HG03378 (cell line): ENCODE data around the gene ARMCX2.
"Not testable (repeated sequence)": the region's sequence is repeated elsewhere in the genome, so short reads cannot be mapped to it uniquely, and the experiment has no call there.

ENCODE experiments used
- ATAC-seq: cut with Tn5 transposase; IDR thresholded peaks from one replicate; pipeline ENCODE4 v1.9.1; 2021; ENCODE audit warnings: mild to moderate bottlenecking, moderate library complexity; ENCODE audit not compliant: unreplicated experiment

ARMCX2 gene

DNA sequence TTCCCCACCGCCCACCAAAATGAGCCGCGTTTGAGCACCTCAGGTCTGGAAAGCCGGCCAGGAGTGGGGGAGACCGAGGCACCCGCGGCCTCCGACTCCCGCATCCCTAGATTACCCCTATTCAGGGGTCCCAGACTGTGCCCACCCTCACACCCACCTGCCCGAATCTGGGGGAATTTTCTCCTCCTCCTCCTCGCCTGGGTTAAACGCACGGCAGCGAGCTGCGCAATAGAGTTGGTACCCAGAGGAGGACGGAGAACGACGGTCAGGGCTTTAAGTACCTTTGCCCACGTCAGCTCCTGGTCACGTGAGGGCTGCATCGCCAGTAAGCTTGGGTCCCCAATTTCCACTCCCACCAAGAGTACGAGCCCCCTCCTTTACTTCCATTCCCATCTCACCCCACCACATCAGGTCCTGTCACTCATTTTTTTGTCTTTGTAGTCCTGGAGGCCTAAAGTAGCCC is at the start of gene ARMCX2:
Gene ARMCX2, minus strand, starts transcription at position 250 of the 463 bp plus-strand sequence. CDS start 2,262 bp downstream, outside the sequence.
- ATAC-seq, result no peak

DNA sequence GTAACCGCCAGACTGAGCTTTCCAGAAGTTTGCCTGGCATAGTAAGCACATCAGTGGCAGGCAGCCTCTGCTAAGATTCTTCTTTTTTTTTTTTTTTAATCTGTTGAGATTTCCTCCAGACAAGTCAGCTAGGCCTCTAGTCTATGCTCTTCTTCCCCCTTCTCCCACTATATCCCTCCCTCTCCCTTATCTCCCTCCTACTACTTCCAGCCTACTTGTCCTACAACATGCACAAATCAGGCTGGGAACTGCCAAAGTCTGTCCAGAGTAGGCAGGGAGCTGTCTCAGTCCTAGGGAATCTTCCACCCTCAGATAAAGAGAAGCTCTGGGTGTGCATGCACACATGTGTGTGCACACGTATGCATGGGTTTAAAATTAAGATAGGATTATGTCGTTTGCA is 49.7 kb upstream of the ARMCX2 start:
- no peak for ATAC-seq

DNA sequence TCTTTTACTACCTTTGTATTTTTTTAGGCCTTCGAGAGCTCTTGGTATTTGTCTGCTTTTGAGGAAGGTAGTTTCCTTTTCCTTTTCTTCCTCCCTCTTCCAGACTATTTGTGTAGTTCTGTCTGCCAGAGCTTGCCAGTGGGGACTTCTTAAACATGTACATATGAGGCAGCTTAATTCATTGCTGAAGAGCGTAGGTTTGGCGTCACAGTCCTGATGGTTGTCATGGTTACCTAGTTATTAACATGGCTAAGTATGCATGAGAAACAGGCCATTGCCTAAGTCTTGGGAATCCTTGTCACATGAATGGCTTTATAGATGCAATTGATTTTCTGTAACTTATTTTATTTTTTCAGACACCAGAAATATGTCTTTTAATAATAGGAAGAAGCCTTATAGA is 48.5 kb upstream of the ARMCX2 start:
- ATAC-seq, result no peak

DNA sequence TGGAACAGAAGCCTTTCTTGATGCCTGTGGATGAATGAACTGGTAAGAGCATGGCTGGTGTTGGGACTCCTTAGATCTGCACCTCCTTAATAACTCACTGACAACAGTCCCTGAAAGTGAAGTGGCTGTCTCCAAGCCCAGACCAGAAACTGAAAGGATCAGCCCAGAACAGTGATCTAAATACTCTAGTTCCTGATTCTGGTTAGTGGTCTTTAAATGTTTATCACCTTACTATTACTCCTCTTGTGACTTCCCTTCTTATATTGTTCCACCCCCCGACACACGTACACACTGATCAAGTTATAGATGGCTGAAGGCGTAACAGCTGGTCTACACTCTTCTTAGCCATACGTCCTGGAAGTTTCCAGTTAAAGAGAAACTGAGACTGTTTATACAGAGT is 33.8 kb upstream of the ARMCX2 start:
- peak; percentile 56 for ATAC-seq

DNA sequence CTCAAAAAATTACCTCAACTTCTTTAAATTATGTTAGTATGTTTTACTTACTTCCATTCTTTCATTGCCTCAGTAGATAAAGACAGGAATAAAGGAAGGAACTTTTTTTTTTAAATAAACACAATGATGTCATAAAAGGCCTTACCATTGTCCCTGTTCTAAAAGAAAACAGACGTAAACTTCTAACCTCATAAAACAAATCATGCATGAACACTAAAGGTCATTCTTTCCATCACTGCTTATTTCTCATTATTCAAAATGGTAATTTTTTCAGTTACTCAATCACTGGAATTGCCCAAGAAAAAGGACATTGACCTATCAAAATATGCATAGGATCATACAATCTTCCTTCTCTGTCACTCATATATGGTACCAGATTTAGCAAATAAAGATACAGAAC is 32.2 kb upstream of the ARMCX2 start:
- no peak for ATAC-seq

DNA sequence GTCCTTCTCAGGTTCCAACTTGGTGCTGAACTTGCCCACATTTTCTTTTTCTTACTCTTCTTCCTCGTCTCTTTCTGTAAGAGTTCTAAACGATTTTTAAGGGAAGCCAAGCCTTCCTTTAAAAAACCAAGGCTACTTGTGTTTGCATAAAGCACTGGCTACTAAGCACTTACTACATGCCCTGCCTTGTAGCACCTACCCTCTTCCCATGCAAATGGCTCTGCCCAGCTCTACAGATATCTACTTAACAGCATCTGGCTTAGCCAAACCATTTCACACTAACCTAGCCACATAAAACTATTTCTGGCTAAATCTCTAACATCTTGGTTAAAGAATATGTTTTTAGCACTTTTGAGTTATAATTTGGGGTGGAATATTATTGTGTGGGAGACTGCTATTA is 26.9 kb upstream of the ARMCX2 start:
- ATAC-seq, result no peak

DNA sequence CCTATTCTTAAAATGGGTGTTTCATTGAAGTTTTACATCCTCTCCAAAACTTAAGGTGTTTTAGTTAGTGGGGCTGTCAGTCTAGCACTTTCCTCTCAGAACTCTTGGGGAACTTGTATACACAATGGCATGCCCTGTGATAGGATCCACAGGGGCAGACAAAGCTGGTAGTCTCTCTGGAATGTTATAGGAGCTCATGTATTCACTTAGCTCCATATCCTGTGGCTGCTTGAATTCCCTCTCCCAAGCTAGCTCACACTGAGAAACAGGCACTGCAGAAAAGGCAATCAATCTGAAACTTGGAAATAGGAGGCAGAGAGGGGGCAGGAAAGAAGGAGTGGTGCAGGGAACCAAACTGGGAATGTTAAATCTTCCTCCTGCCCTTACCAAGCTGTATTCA is 26.3 kb upstream of the ARMCX2 start:
- no peak for ATAC-seq

DNA sequence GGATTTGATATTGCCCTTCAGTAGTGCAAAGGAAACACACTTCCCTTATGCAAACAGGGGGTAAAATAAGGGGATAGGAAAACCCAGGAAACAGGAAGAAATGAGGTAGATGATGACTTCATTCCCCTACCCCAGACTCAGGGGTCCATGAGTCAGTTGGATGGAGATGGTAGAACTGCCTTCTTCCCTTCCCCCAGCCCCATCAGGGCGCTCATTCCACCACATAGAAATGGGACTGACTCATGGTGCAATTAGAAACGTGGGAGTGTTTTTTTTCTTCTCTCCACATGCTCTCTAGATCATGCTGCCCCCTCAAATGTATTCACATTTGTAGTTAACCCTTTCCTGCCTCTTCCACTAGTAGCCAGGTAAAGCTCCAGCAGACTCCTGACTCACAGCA is 23.1 kb upstream of the ARMCX2 start:
- no peak for ATAC-seq

DNA sequence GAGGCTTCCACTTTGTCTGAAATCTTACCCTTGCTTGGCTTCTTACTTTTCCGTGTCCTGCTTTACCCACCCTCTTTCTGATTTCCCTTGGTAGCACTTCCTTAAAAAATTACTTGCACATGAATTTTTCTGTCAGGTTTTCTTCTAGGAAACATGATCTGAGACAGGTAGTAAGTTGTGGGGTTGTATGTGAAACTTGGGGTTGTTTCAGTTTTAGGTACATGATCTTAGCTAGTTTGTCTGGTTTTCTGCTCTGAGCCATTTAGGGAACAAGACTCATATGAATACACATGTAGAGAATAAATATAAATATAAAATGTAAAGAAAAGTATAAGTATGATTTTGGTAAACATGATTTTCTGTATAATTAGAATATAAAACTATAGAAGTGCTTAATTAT is 17.4 kb upstream of the ARMCX2 start:
- no peak for ATAC-seq

DNA sequence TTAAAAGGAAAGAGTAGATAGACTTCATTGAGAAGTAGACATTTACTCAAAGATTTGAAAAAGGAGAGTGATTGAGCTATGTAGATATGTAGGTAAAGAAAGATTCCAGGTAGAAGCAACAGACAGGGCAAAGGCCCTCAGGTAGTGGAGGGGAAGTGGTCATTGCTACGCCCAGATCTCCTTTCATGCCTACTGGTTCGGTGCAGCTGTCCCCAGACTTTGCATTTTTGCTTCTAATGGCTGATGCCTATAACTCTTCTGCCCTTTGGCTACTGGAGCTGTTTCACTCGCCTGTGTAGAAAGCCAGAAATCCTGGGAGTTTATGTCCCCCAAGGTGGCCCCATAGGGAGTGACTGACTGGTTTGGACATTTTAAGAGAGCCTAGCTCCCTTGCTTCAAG is 16.9 kb upstream of the ARMCX2 start:
- ATAC-seq, result no peak

DNA sequence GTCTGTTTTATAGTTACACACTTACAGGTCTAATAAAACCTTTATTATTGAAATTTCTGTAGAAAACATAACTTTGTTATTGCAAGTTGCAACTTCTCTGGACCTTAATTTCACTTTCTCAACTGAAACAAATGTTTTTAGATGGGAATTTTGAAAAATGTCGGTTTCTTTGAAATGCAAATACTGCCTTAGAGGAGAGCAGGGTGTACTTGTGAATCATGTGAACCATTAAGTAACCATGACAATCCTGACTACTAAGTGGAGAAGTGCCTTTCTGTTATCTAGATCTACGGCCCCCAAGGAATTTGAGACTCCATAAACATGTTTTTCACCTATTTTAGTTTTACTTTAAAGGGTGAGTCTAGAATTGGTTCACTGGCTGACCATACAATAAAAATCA is 8.5 kb upstream of the ARMCX2 start:
- no peak for ATAC-seq

DNA sequence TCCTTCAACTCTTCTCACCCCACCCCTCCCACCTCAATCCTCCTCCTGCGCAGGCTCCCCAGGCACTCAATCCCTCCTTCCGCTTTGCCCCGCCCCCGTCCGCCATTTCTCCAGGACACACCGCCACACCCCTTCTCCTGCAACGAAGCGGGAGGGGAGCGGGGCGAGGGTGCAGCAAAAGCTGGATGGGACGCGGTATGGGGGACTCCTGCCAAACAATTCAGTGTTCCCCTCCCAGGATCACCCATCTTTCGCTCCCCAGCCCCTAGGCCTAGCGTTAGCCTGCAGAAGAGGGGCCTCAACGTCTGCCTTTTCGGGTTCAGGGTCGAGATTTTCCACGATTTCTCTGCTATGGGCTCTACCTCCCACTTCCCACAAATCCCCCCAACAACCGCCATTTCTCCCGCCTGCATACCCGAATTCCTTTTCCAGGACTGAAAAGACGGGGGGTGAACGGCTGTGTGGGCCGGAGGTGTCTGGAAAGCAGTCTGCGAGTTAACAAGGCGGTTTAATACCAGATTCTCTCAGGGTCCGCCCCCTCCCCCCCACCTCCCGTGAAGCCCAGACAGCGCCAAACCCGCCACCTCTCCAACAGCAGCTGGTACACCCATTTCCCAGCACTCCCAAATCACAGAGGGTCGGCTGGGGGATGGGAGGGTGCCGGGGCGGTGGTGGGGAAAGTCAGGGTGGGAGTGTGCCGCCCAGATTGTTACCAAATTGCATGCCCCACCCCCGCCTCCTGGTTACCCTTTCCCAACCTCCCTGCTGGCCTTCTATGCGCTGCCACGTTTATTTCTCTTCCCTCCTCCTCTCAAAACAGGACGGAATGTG is 774 bp downstream of the ARMCX2 start:
- no peak for ATAC-seq

DNA sequence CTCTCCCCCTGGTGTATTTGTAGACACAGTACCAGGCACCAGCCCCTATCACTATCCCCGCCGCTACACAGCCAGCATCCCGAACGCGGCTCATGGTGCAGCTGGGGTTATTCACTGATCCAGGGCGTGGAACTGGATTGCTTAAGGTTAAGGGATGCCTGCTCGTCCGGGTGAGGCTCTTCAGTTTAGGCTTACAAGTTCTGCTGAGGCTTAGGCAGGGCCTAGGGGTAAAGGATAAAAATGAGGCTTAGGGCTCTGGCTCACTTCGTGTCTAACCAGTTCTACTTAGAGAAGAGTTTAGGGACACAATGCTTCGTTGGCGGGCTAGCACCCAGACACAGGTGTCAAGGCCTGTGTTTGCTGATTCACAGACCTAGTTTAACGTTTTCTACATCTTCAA is 2.2 kb downstream of the ARMCX2 start:
- no peak for ATAC-seq

DNA sequence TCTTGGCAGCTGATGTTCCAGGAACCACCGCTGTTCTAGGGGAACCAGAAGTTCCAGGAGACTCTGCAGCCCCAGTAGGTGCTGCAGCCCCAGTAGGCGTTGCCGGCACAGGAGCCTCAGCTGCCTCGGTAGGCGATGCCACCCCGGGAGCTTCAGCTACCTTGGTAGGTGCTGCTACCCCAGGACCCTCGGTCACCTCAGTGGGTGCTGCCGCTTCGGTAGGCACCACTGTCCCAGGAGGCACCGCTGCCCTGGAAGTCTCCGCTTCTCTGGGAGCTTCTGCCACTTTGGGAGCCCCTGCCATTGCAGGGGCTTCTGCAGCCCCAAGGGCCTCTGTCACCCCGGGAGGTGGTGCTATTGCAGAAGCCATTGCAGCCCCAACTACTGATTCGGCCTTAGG is 2.8 kb downstream of the ARMCX2 start:
- ATAC-seq, result no peak

DNA sequence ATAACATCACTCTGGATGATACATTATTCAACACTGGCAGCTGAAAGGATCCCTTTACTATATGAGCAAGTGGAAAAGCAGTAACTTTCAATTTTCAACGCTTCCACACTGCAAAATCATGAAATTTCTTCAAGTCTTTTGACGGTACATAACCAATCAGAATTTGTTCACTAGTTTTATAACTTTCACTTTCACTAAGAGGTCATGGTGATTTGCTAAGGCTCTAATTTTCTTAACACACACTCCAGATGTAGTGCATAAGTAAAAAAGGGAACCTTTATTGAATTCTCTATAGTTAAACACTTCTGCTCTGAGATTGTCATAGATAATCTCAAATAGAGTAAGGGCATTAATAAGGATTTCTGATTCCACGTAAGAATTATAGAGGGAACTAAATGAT is 4.1 kb downstream of the ARMCX2 start:
- ATAC-seq, result no peak

DNA sequence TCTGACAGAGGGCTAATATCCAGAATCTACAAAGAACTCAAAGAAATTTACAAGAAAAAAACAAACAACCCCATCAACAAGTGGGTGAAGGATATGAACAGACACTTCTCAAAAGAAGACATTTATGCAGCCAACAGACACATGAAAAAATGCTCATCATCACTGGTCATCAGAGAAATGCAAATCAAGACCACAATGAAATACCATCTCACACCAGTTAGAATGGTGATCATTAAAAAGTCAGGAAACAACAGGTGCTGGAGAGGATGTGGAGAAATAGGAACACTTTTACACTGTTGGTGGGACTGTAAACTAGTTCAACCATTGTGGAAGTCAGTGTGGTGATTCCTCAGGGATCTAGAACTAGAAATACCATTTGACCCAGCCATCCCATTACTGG is 11.9 kb downstream of the ARMCX2 start:
- not testable (repeated sequence) for ATAC-seq

DNA sequence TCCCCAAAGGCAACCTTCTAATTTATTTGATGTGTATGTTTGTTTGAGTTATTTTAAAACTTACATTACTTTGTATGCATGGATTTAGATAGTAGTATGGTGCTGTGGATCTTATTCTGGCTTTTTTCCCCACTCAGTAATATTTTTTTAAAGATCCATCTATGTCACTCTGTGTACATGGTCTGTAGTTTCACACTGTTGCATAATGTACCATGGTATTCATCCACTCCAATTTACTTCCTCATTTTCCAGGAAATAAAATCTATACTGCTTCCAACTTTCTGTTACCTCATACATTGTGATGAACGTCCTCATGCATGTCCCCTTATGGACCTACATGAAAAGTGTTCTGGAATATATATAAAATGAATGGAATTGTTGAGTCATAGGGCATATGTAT is 17.6 kb downstream of the ARMCX2 start:
- ATAC-seq, result no peak

DNA sequence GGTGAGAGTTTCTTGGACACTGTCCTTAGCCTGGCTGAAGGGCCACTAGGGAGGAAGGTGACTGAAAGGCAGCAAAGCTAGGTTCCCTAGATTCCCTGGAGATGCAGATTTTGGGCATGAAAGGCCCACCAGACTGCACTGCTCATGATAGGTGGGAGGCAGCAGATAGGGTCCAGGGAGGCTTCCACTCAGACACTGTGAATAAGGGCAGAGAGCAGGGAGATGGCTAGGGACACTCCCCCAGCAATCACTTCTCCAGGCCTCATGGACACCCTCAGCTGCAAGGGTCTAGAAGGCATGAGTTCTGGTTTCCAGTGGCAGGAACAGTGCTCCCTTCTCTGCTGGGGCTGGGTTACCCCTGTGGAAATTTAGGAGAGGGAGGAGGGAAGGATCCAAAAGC is 20.1 kb downstream of the ARMCX2 start:
- ATAC-seq, result no peak

DNA sequence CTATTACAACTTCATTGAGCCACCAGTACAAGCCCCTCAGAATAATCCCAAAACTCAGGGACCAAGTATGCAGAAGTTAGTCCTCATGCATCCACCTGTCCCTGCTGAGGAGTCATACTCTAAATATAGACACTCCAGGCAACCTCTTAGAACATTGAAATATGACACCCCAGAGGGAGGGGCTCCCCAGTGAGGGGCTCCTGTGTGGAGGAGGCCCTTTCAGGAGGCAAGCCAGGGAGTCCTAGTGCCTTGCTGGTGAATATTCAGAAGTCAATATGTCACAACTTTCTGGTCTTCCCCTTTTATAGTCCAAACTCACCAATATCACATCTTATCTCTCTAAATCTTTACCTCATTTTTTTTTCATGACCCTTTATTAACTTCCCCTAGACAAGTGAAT is 40.3 kb downstream of the ARMCX2 start:
- no peak for ATAC-seq

DNA sequence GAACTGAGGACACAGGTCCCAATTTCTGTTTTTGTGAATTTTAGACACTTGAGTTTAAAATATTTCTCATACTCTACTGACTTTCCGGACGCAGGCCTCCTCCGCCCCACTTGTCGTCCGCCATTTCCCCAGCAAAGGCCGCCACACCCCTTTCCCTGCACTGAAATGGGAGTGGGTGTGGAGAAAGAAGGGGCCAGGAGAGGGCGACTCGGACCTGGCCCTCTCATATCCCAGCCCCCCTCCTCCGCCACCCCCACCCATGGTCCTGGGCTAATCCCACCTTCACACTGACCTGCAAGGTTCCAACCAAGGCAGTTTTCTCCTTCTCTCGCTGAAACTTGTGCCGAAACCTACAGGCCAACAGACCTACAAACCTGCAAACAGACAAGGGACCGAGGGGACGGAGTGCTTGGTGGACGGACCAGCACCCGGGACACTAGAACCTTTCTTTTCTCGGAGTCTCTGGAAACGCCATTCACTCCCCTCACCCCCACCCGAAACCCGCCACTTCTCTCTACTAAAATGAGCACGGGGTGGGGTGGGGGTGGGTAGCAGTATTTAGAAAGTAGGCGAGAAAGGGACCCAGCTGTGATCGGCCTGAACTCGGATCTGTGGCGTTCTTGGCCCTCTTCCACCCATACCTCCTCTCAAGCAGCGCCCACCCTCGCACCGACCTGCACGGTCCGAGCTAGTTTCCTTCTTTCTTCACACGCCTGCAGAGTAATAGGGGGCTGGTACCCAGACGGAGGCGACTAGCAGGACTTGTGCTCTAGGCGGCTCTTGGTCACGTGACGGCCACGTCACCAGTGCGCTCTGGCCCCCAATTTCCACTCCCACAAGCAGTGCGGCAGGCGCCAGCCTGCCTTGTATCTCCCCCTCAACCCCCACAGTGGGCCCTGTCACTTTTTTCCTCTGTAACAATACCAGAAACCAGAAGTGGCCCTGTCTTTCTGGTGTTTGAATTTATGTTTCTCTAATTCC is 42.1 kb downstream of the ARMCX2 start, which contains the start of gene ARMCX6:
Gene ARMCX6, minus strand, starts transcription at position 790 of the 981 bp plus-strand sequence. CDS start 1,380 bp downstream, outside the sequence.
- ATAC-seq, result peak; percentile 84

DNA sequence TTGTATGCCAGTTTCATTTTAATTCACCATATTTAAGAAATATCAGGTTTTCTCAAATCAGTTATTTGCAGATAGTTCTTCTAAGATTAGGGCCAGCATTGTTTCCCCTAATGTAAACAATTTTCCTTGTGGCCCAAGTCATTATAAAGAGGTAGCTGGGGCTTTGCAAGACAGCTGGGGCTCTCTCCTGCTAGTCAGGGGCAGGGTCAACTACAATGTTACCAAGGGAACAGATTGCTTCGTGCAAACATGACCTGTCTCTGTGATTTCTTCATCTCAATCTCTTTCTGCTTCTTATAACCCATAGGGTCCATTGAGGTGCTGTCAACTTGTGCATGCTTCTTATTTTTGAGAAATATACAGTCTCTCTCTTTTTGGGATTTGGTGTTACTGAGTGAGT is 53.9 kb downstream of the ARMCX2 start:
- ATAC-seq, result no peak
